Measurements from ENCODE around the gene RNASE4. TPM values are rescaled to one million over a fixed set of nuclear protein-coding genes. Genes with fewer than 3 reads are reported as not detected.

The RNASE4 gene
- total RNA-seq, 1 experiment from 2014 or later, result not detected

- WGBS (ENCODE audit: extremely low coverage, insufficient read length, low lambda C conversion rate), result no CpG with 5 or more reads among the region's 1 CpG
Observed at GRCh38 chr14:20750194-20750593, 65.8 kb downstream of the RNASE4 start.

More at GRCh38 chr14:20750194-20750593, 65.8 kb downstream of the RNASE4 start:
- Histone ChIP-seq H3K18ac (ENCODE audit: insufficient read length, low read depth, low read length) (no peak overlapping the region), H2BK12ac (ENCODE audit: insufficient read length, low read depth, low read length) (no peak overlapping the region), H2BK5ac (ENCODE audit: insufficient read length, low read length) (no peak overlapping the region), H2AK5ac (ENCODE audit: insufficient read length, low read length) (no peak overlapping the region), H3K9ac (ENCODE audit: extremely low read depth, insufficient read length, low read length) (no peak overlapping the region), H3K79me2 (ENCODE audit: insufficient read depth, low read length) (no peaks in the 10 kb centered on the region), H3K79me1 (ENCODE audit: insufficient read depth, low read depth, low read length, poor library complexity, severe bottlenecking) (no peaks in the 10 kb centered on the region), H3K27ac (ENCODE audit: insufficient read length, low read depth, low read length) (no peak overlapping the region), H3K9me3 (ENCODE audit: control insufficient read depth, low read depth, low read length) (peaks cover 13% of the 10 kb centered on the region), H2BK120ac (ENCODE audit: low read depth, low read length, poor library complexity, severe bottlenecking) (no peak overlapping the region), H3K27me3 (ENCODE audit: insufficient read depth, low read length) (no peaks in the 10 kb centered on the region; the same call in 1 of the 2 replicates), H3K4me2 (ENCODE audit: insufficient read depth, insufficient read length, low read length) (no peak overlapping the region), H3K4me1 (ENCODE audit: insufficient read depth, low read length) (no peaks in the 10 kb centered on the region), H2BK15ac (ENCODE audit: low read depth, low read length) (no peak overlapping the region), H3K14ac (ENCODE audit: insufficient read depth, low read length) (no peak overlapping the region), H4K8ac (replicated peaks; ENCODE audit: insufficient read length, low read depth, low read length) (no peak overlapping the region), H4K20me1 (ENCODE audit: control insufficient read depth, insufficient read depth, insufficient read length) (no peaks in the 10 kb centered on the region), H3K23me2 (ENCODE audit: insufficient read length, low read depth, low read length, poor library complexity, severe bottlenecking) (no peaks in the 10 kb centered on the region), H2AFZ (ENCODE audit: low read length) (no peak overlapping the region), H4K5ac (ENCODE audit: insufficient read length, low read depth, low read length) (no peak overlapping the region), H4K91ac (ENCODE audit: insufficient read length, low read depth, low read length) (no peak overlapping the region), H3K56ac (ENCODE audit: insufficient read length, low read depth, low read length) (no peak overlapping the region), H3K23ac (ENCODE audit: insufficient read length, low read depth, low read length) (no peak overlapping the region), H3T11ph (ENCODE audit: low read length) (no peak overlapping the region), H3K4ac (ENCODE audit: low read depth, low read length) (no peak overlapping the region), H2BK20ac (ENCODE audit: low read depth, low read length, poor library complexity, severe bottlenecking) (no peak overlapping the region)
- 0 out of 7 replicates have a peak overlapping the region, but pooled peaks of 1 of the 3 experiments have one; percentile 74 for H3K27ac Mint-ChIP-seq
- peaks cover 2% of the 10 kb centered on the region; the same call in 1 of the 2 replicates for H3K27me3 Mint-ChIP-seq (ENCODE audit: low read depth)
- no peak for TF ChIP-seq CTCF (conservative IDR thresholded peaks at IDR 0.05)
- no peak overlapping the region for H3K4me3 Mint-ChIP-seq
- H3K36me3 Mint-ChIP-seq (ENCODE audit: insufficient read depth in 1 of 3, low read depth in 3 of 3), result peaks cover 4 to 23% (median 22%) of the 10 kb centered on the region in 3 experiments; a peak in 5 of 7 replicates
- peaks cover 12 to 15% of the 10 kb centered on the region in 2 experiments for H3K4me1 Mint-ChIP-seq
- peaks cover 10 to 19% of the 10 kb centered on the region in 2 experiments for H3K9me3 Mint-ChIP-seq
- DNase-seq, result no peak

Other genes starting within 250 kb of the RNASE4 start
- 0.04 TPM in 2 replicates for gene KLHL33, start 248.4 kb upstream of the RNASE4 start, total RNA-seq (2021)
- 46.7 and 50.8 TPM in 2 replicates for gene OSGEP, start 229.7 kb upstream of the RNASE4 start, total RNA-seq (2021)
- gene APEX1, start 229.3 kb upstream of the RNASE4 start, total RNA-seq (2021), result 340 and 348 TPM in 2 replicates
- 38.5 and 41.6 TPM in 2 replicates for gene PIP4P1, start 223.1 kb upstream of the RNASE4 start, total RNA-seq (2021)
- gene PNP, start 215.2 kb upstream of the RNASE4 start, total RNA-seq (2021), result 83.9 and 87.5 TPM in 2 replicates
- 0.81 and 0.96 TPM in 2 replicates for gene RNASE10, start 179.0 kb upstream of the RNASE4 start, total RNA-seq (2021)
- not detected in 2 replicates for gene RNASE9, start 123.5 kb upstream of the RNASE4 start, total RNA-seq (2021)
- not detected in 2 replicates for gene RNASE11, start 96.6 kb upstream of the RNASE4 start, total RNA-seq (2021)
- not detected in 2 replicates for gene RNASE12, start 93.2 kb upstream of the RNASE4 start, total RNA-seq (2021)
- gene OR6S1, start 42.9 kb upstream of the RNASE4 start, total RNA-seq (2021), result not detected in 2 replicates
- 3.2 and 3.8 TPM in 2 replicates for gene ANG, start 4.2 kb downstream of the RNASE4 start, total RNA-seq (2021)
- not detected in 2 replicates for gene EDDM3A, start 61.3 kb downstream of the RNASE4 start, total RNA-seq (2021)
- not detected in 2 replicates for gene EDDM3B, start 83.8 kb downstream of the RNASE4 start, total RNA-seq (2021)
- not detected in 2 replicates for gene RNASE6, start 96.7 kb downstream of the RNASE4 start, total RNA-seq (2021)
- 1.2 and 1.6 TPM in 2 replicates for gene RNASE1, start 118.3 kb downstream of the RNASE4 start, total RNA-seq (2021)
- gene RNASE3, start 206.8 kb downstream of the RNASE4 start, total RNA-seq (2021), result not detected in 2 replicates